Ascending aorta (tissue), 2 donors: Measurements from ENCODE around the gene CARM1. TPM values are rescaled to one million over a fixed set of nuclear protein-coding genes. Genes with fewer than 3 reads are reported as not detected.
"Not testable (repeated sequence)": the region's sequence is repeated elsewhere in the genome, so short reads cannot be mapped to it uniquely, and the experiment has no call there.

Experiments used
- DNase-seq, 2 donors: peaks; one replicate each; pipeline ENCODE4 v3.0.0-alpha.2; 2019; ENCODE audit warnings: low spot score in 2 of 2
- H3K27ac ChIP-seq, 2 donors: fragments of 200-600 bp; sonication (generic); one replicate each; pipeline ENCODE4 v1.5.1; 2016 to 2017; ENCODE audit warnings: mild to moderate bottlenecking in 1 of 2
- H3K27me3 ChIP-seq: fragments of 200-600 bp; sonication (generic); one replicate; pipeline ENCODE4 v1.5.1; 2017
- H3K36me3 ChIP-seq, 2 donors: fragments of 200-600 bp; sonication (generic); one replicate each; pipeline ENCODE4 v1.5.1; 2016
- H3K4me1 ChIP-seq, 2 donors: fragments of 200-600 bp; sonication (generic); one replicate each; pipeline ENCODE4 v1.5.1; 2016 to 2017; ENCODE audit warnings: mild to moderate bottlenecking in 1 of 2
- H3K4me3 ChIP-seq, 2 donors: fragments of 200-600 bp; sonication (generic); one replicate each; pipeline ENCODE4 v1.5.1; 2016 to 2017; ENCODE audit warnings: mild to moderate bottlenecking in 1 of 2
- H3K9me3 ChIP-seq, 2 donors: fragments of 200-600 bp; sonication (generic); one replicate each; pipeline ENCODE4 v1.5.1; 2016
- CTCF ChIP-seq, 3 experiments: fragments of 200-600 bp in 2 of 3; fragments of 450-650 bp in 1 of 3; sonication (generic) in 2 of 3; IDR thresholded peaks; one replicate each; pipeline ENCODE4 v1.5.1; 2016 to 2019; ENCODE audit warnings: antibody characterized with exemption in 3 of 3, mild to moderate bottlenecking in 1 of 3, moderate library complexity in 1 of 3
- intact Hi-C: fragments of 100-400 bp; cut with DNase I; formaldehyde crosslinking; loops from one replicate; pipeline ENCODE4 v1.15.1; 2023
- total RNA-seq: library from RNA; depleted of rRNA; stranded (reverse); fragments of >200 nt; gene quantifications from one replicate; pipeline ENCODE4 v1.1.0, GENCODE V29; 2016

CARM1 gene
- total RNA-seq, 1 donor from 2014 or later: 22.9 TPM

- DNase-seq: no peak
- intact Hi-C loops: no loop called here
- H3K9me3 ChIP-seq: no peaks in the 10 kb centered on the region
- no peak overlapping the region for H3K4me3 ChIP-seq
- no peaks in the 10 kb centered on the region for H3K27me3 ChIP-seq
- no peak for TF ChIP-seq CTCF (IDR thresholded peaks at IDR 0.05)
- peaks cover 7 to 8% of the 10 kb centered on the region in 2 donors for H3K4me1 ChIP-seq
- H3K27ac ChIP-seq: no peak overlapping the region
- no peaks in the 10 kb centered on the region for H3K36me3 ChIP-seq
Observed at GRCh38 chr19:10866495-10866894, 4.9 kb upstream of the CARM1 start.

GRCh38 chr19:10868872-10869547 lies 2.3 kb upstream of the CARM1 start:
- peaks cover 6 to 7% of the 10 kb centered on the region in 2 donors for H3K4me1 ChIP-seq
- DNase-seq: no peak
- H3K9me3 ChIP-seq: no peaks in the 10 kb centered on the region
- intact Hi-C loops: no loop called here
- no peaks in the 10 kb centered on the region for H3K27me3 ChIP-seq
- TF ChIP-seq CTCF (IDR thresholded peaks at IDR 0.05): no peak
- H3K4me3 ChIP-seq: no peak overlapping the region
- H3K27ac ChIP-seq: no peak overlapping the region
- no peaks in the 10 kb centered on the region for H3K36me3 ChIP-seq

- H3K36me3 ChIP-seq, H3K27me3 ChIP-seq, H3K9me3 ChIP-seq, H3K4me1 ChIP-seq, H3K27ac ChIP-seq: not testable (repeated sequence)
- intact Hi-C loops: loop anchor here (2.0 to 5.0 kb wide), 2 partner anchors 215 to 667 kb away; partner anchors contain the start of genes CNN1 and ILF3
- H3K4me3 ChIP-seq: peak overlapping the region in 1 of 2 donors; percentile 66
- DNase-seq: peak in 1 of 2 donors; percentile 69
Observed at GRCh38 chr19:10869872-10870311, 1.5 kb upstream of the CARM1 start.

- Histone ChIP-seq H3K4me1 (peaks cover 3 to 6% of the 10 kb centered on the region in 2 donors), H3K9me3 (no peaks in the 10 kb centered on the region), H3K27me3 (no peaks in the 10 kb centered on the region), H3K36me3 (no peaks in the 10 kb centered on the region), H3K4me3 (peak overlapping the region; percentile 31 to 66), H3K27ac (peak overlapping the region; percentile 55 to 79)
- no peak for DNase-seq
- no peak for TF ChIP-seq CTCF (IDR thresholded peaks at IDR 0.05)
- intact Hi-C loops: loop anchor here (2.0 to 5.0 kb wide), 2 partner anchors 216 to 667 kb away; partner anchors contain the start of genes CNN1 and ILF3
Observed at GRCh38 chr19:10870501-10870954, 825 bp upstream of the CARM1 start.

- intact Hi-C loops: loop anchor here (1.0 to 5.0 kb wide), 6 partner anchors 36 to 665 kb away; partner anchors contain the start of genes CNN1, ILF3, SMARCA4 and TIMM29
- DNase-seq: peak in 1 of 2 donors; percentile 74
- peaks cover 3 to 18% of the 10 kb centered on the region in 2 donors for H3K4me1 ChIP-seq
- H3K36me3 ChIP-seq: no peaks in the 10 kb centered on the region
- TF ChIP-seq CTCF (IDR thresholded peaks at IDR 0.05): no peak
- no peaks in the 10 kb centered on the region for H3K9me3 ChIP-seq
- no peaks in the 10 kb centered on the region for H3K27me3 ChIP-seq
- peak overlapping the region; percentile 41 to 86 for H3K27ac ChIP-seq
- peak overlapping the region; percentile 88 to 96 for H3K4me3 ChIP-seq
Observed at GRCh38 chr19:10871711-10872545, 575 bp downstream of the CARM1 start.
